GM21723 (cell line): ENCODE data around the gene CD300LB.
A peak's percentile ranks its signal among the peaks of the same experiment; 100 is the strongest.
"Not testable (repeated sequence)": the region's sequence is repeated elsewhere in the genome, so short reads cannot be mapped to it uniquely, and the experiment has no call there.

Experiments used
- ATAC-seq: cut with Tn5 transposase; IDR thresholded peaks from one replicate; pipeline ENCODE4 v1.9.1; 2021; ENCODE audit warnings: mild to moderate bottlenecking, moderate library complexity; ENCODE audit not compliant: unreplicated experiment

Gene CD300LB

GRCh38 chr17:74526681-74527080 lies 4.6 kb downstream of the CD300LB start:
- ATAC-seq: no peak

GRCh38 chr17:74525781-74526288 lies 5.4 kb downstream of the CD300LB start:
- no peak for ATAC-seq

GRCh38 chr17:74525465-74525725 lies 5.9 kb downstream of the CD300LB start:
- ATAC-seq: no peak

GRCh38 chr17:74524653-74525464 lies 6.4 kb downstream of the CD300LB start:
- ATAC-seq: no peak

GRCh38 chr17:74523308-74523707 lies 8.0 kb downstream of the CD300LB start:
- ATAC-seq: no peak

GRCh38 chr17:74522381-74523105 lies 8.7 kb downstream of the CD300LB start:
- ATAC-seq: no peak

- no peak for ATAC-seq
Measured at GRCh38 chr17:74521701-74522201, 9.5 kb downstream of the CD300LB start.

- ATAC-seq: no peak
Measured at GRCh38 chr17:74520790-74521480, 10.3 kb downstream of the CD300LB start.

- no peak for ATAC-seq
Measured at GRCh38 chr17:74520016-74520434, 11.2 kb downstream of the CD300LB start.

- ATAC-seq: not testable (repeated sequence)
Measured at GRCh38 chr17:74518413-74518981, 12.8 kb downstream of the CD300LB start.

GRCh38 chr17:74516561-74517328 lies 14.5 kb downstream of the CD300LB start:
- ATAC-seq: no peak

GRCh38 chr17:74515941-74516340 lies 15.3 kb downstream of the CD300LB start:
- no peak for ATAC-seq

- no peak for ATAC-seq
Measured at GRCh38 chr17:74514632-74515334, 16.5 kb downstream of the CD300LB start.

- ATAC-seq: no peak
Measured at GRCh38 chr17:74513987-74514631, 17.2 kb downstream of the CD300LB start.

- ATAC-seq: peak; percentile 64
Measured at GRCh38 chr17:74512624-74513091, 18.6 kb downstream of the CD300LB start.

GRCh38 chr17:74512036-74512435 lies 19.2 kb downstream of the CD300LB start:
- ATAC-seq: no peak

GRCh38 chr17:74508156-74508555 lies 23.1 kb downstream of the CD300LB start:
- no peak for ATAC-seq

GRCh38 chr17:74503949-74504348 lies 27.3 kb downstream of the CD300LB start:
- not testable (repeated sequence) for ATAC-seq

GRCh38 chr17:74502861-74503260 lies 28.4 kb downstream of the CD300LB start:
- no peak for ATAC-seq
